ENCODE data around the gene DCUN1D1. TPM values are rescaled to one million over a fixed set of nuclear protein-coding genes. Genes with fewer than 3 reads are reported as not detected.

DCUN1D1 gene
- total and polyA plus RNA-seq, 10 of the 15 experiments (the other 5 are each of a cell fraction or from before 2014, with no cell fraction given): 19.8 to 47.4 (median 30.8) TPM

- TF ChIP-seq TARDBP (IDR thresholded peaks at IDR 0.05; ENCODE audit: borderline replicate concordance) (no peak), ZZZ3 (IDR thresholded peaks at IDR 0.05; ENCODE audit: control insufficient read depth, insufficient read length, low read depth) (no peak), NR2F1 (conservative IDR thresholded peaks at IDR 0.05) (no peak), RAD51 (IDR thresholded peaks at IDR 0.05) (no peak), CBFB (IDR thresholded peaks at IDR 0.05; ENCODE audit: low read depth) (peak; percentile 62; the same call in 1 of the 2 replicates), SMC3 (IDR thresholded peaks at IDR 0.05; ENCODE audit: borderline replicate concordance, low read length) (no peak), HCFC1 (IDR thresholded peaks at IDR 0.05; ENCODE audit: low read length) (no peak), NFYB (IDR thresholded peaks at IDR 0.05; ENCODE audit: insufficient read depth, low read depth, low read length) (no peak), NRF1 (conservative IDR thresholded peaks at IDR 0.05; ENCODE audit: low read depth, low read length) (no peak), HDGF (IDR thresholded peaks at IDR 0.05) (no peak), RB1 (IDR thresholded peaks at IDR 0.05; ENCODE audit: borderline replicate concordance) (no peak), ZBED1 (IDR thresholded peaks at IDR 0.05; ENCODE audit: borderline replicate concordance) (no peak), RAD21 (IDR thresholded peaks at IDR 0.05; ENCODE audit: insufficient read depth, low read depth, low read length) (no peak), CREM (IDR thresholded peaks at IDR 0.05; ENCODE audit: low read depth) (peak; percentile 31; the same call in 1 of the 2 replicates), PAX8 (IDR thresholded peaks at IDR 0.05) (no peak), EED (IDR thresholded peaks at IDR 0.05; ENCODE audit: low read depth) (peak; percentile 70), ZBTB33 (IDR thresholded peaks at IDR 0.05) (no peak), SREBF2 (IDR thresholded peaks at IDR 0.05; ENCODE audit: low read length) (no peak), GABPA (IDR thresholded peaks at IDR 0.05; ENCODE audit: low read depth) (0 out of 2 replicates have a peak, but pooled peaks have one; percentile 14), ELK1 (IDR thresholded peaks at IDR 0.05; ENCODE audit: low read depth, low read length) (no peak), NFIC (IDR thresholded peaks at IDR 0.05; ENCODE audit: low read depth, low read length) (peak; percentile 90; the same call in 1 of the 2 replicates), BCL3 (IDR thresholded peaks at IDR 0.05; ENCODE audit: borderline replicate concordance, insufficient read depth, low read depth, low read length, poor library complexity, severe bottlenecking) (no peak), SMARCA5 (IDR thresholded peaks at IDR 0.05) (peak; percentile 60; the same call in 1 of the 2 replicates), HDAC2 (IDR thresholded peaks at IDR 0.05) (no peak), POLR2A (IDR thresholded peaks at IDR 0.05; ENCODE audit: low read depth, low read length) (no peak), MYB (IDR thresholded peaks at IDR 0.05; ENCODE audit: borderline replicate concordance, low read depth, low read length) (no peak), MYC (IDR thresholded peaks at IDR 0.05; ENCODE audit: insufficient read depth, insufficient read length, insufficient replicate concordance, low read length, severe bottlenecking) (no peak), IRF4 (IDR thresholded peaks at IDR 0.05; ENCODE audit: low read depth, low read length) (no peak)
Measured at GRCh38 chr3:182913889-182914288, 66.4 kb downstream of the DCUN1D1 start (continued).
